GM23338 (cell line): ENCODE results near the gene GRIN2A. TPM values are rescaled to one million over a fixed set of nuclear protein-coding genes. Genes with fewer than 3 reads are reported as not detected.

ENCODE experiments used
- ATAC-seq: fragments of 200-7000 bp; cut with Tn5 transposase; 3 replicates; pipeline ENCODE4 v1.9.1; 2020
- DNase-seq: peaks from one replicate; pipeline ENCODE4 v3.0.0-alpha.2; 2015; ENCODE audit warnings: low spot score
- H2AFZ ChIP-seq: fragments of 200-600 bp; sonication (generic); 2 replicates; pipeline ENCODE4 v1.8.0; 2016; ENCODE audit warnings: antibody characterized with exemption, mild to moderate bottlenecking, moderate library complexity
- H3F3A ChIP-seq: fragments of 200-600 bp; sonication (generic); replicated peaks from 2 replicates; pipeline ENCODE4 v1.8.0; 2017; ENCODE audit warnings: antibody characterized with exemption, mixed run types, low read depth
- H3K27ac ChIP-seq: fragments of 200-600 bp; sonication (generic); 2 replicates; pipeline ENCODE4 v1.6.1; 2016; ENCODE audit warnings: low read depth
- H3K27me3 ChIP-seq: fragments of 200-600 bp; sonication (generic); 2 replicates; pipeline ENCODE4 v1.8.0; 2016; ENCODE audit warnings: mild to moderate bottlenecking, mixed run types, moderate library complexity; ENCODE audit not compliant: insufficient read depth
- H3K36me3 ChIP-seq: fragments of 200-600 bp; sonication (generic); 2 replicates; pipeline ENCODE4 v1.8.0; 2016; ENCODE audit warnings: mild to moderate bottlenecking; ENCODE audit not compliant: insufficient read depth
- H3K4me1 ChIP-seq: fragments of 200-600 bp; sonication (generic); 2 replicates; pipeline ENCODE4 v1.8.0; 2016; ENCODE audit warnings: mild to moderate bottlenecking, moderate library complexity; ENCODE audit not compliant: insufficient read depth
- H3K4me2 ChIP-seq: fragments of 200-600 bp; sonication (generic); 2 replicates; pipeline ENCODE4 v1.7.1; 2017; ENCODE audit warnings: mixed run types
- H3K4me3 ChIP-seq: fragments of 200-600 bp; sonication (generic); 2 replicates; pipeline ENCODE4 v1.6.1; 2016; ENCODE audit warnings: mixed run types
- H3K79me2 ChIP-seq: fragments of 200-600 bp; sonication (generic); replicated peaks from 2 replicates; pipeline ENCODE4 v1.8.0; 2017; ENCODE audit warnings: mild to moderate bottlenecking; ENCODE audit not compliant: insufficient read depth
- H3K9me2 ChIP-seq: fragments of 200-600 bp; sonication (generic); 2 replicates; pipeline ENCODE4 v1.8.0; 2017; ENCODE audit not compliant: insufficient read depth
- H4K20me1 ChIP-seq: fragments of 200-600 bp; sonication (generic); replicated peaks from 2 replicates; pipeline ENCODE4 v1.8.0; 2017; ENCODE audit warnings: mild to moderate bottlenecking; ENCODE audit not compliant: insufficient read depth
- H3K27ac Mint-ChIP-seq: 2 replicates; pipeline ENCODE4 v1.8.0; 2020; ENCODE audit warnings: inconsistent platforms, mild to moderate bottlenecking, moderate library complexity, mixed read lengths
- H3K27me3 Mint-ChIP-seq: 3 replicates; pipeline ENCODE4 v1.8.0; 2022; ENCODE audit warnings: low read depth, mild to moderate bottlenecking, moderate library complexity, mixed read lengths, inconsistent platforms; ENCODE audit not compliant: insufficient read depth, poor library complexity
- H3K36me3 Mint-ChIP-seq: 3 replicates; pipeline ENCODE4 v1.8.0; 2021; ENCODE audit warnings: low read depth, mild to moderate bottlenecking, inconsistent platforms, moderate library complexity, mixed read lengths
- H3K4me1 Mint-ChIP-seq: 3 replicates; pipeline ENCODE4 v1.8.0; 2020; ENCODE audit warnings: mild to moderate bottlenecking, inconsistent platforms, mixed read lengths
- H3K4me3 Mint-ChIP-seq: 3 replicates; pipeline ENCODE4 v1.8.0; 2021; ENCODE audit warnings: moderate library complexity, mild to moderate bottlenecking, inconsistent platforms, mixed read lengths
- H3K9me3 Mint-ChIP-seq: 3 replicates; pipeline ENCODE4 v1.8.0; 2020; ENCODE audit warnings: moderate library complexity, mild to moderate bottlenecking, inconsistent platforms, mixed read lengths
- CREB1 ChIP-seq: fragments of 250-450 bp; sonication (Bioruptor Pico); IDR thresholded peaks from 2 replicates; pipeline ENCODE4 v1.5.0; 2020; ENCODE audit warnings: low read depth, mild to moderate bottlenecking, moderate library complexity
- ETS1 ChIP-seq: IDR thresholded peaks from 2 replicates; pipeline ENCODE4 v1.6.1; 2016; ENCODE audit warnings: antibody characterized with exemption
- EZH2phosphoT487 ChIP-seq: fragments of 200-600 bp; sonication (generic); IDR thresholded peaks from one replicate; pipeline ENCODE4 v1.8.1; 2018; ENCODE audit warnings: antibody characterized with exemption; ENCODE audit not compliant: unreplicated experiment
- JUNB ChIP-seq: IDR thresholded peaks from one replicate; pipeline ENCODE4 v1.6.1; 2016; ENCODE audit warnings: antibody characterized with exemption; ENCODE audit not compliant: unreplicated experiment
- NANOG ChIP-seq: IDR thresholded peaks from 2 replicates; pipeline ENCODE4 v1.6.1; 2016; ENCODE audit warnings: antibody characterized with exemption, borderline replicate concordance
- ZNF114 ChIP-seq: fragments of 250-450 bp; sonication (Bioruptor Pico); IDR thresholded peaks from 2 replicates; pipeline ENCODE4 v1.5.0; 2020; ENCODE audit warnings: mild to moderate bottlenecking, moderate library complexity
- ZNF331 ChIP-seq: fragments of 250-450 bp; sonication (Bioruptor Pico); IDR thresholded peaks from 2 replicates; pipeline ENCODE4 v1.5.0; 2020; ENCODE audit warnings: low read depth, mild to moderate bottlenecking, moderate library complexity
- polyA plus RNA-seq: library from polyadenylated mRNA; unstranded; fragments of >200 nt; fragmentation: Nextera tagmentation; extraction: Ambion mirVana; gene quantifications from 2 replicates; pipeline ENCODE4 v1.2.1, GENCODE V29; 2016
- total RNA-seq: library from RNA; depleted of rRNA; stranded (reverse); fragments of >200 nt; shearing (Covaris generic); gene quantifications from 2 replicates; pipeline ENCODE4 v1.2.3, GENCODE V29; 2014
- TF ChIP-seq, protein P1 (sequence below), 2 experiments: fragments of 200-600 bp in 1 of 2; sonication (generic) in 1 of 2; conservative IDR thresholded peaks; 2 replicates each; pipeline versions ENCODE4 v1.5.1 to v1.6.1; 2016 to 2017; ENCODE audit warnings: antibody characterized with exemption in 2 of 2, low read depth in 2 of 2, mild to moderate bottlenecking in 2 of 2, moderate library complexity in 1 of 2

The GRIN2A gene
- total and polyA plus RNA-seq, 2 experiments from 2014 or later: 0.89 to 5.1 TPM

- H4K20me1 ChIP-seq: no peaks in the 10 kb centered on the region
- no peak overlapping the region for H3K4me3 ChIP-seq
- peaks cover 11% of the 10 kb centered on the region for H3K27me3 ChIP-seq
- Mint-ChIP-seq H3K27me3 (no peaks in the 10 kb centered on the region), H3K36me3 (no peaks in the 10 kb centered on the region), H3K4me1 (peaks cover 5% of the 10 kb centered on the region; the same call in 2 of the 3 replicates), H3K9me3 (no peaks in the 10 kb centered on the region; the same call in 2 of the 3 replicates), H3K27ac (no peak overlapping the region), H3K4me3 (no peak overlapping the region)
- no peak overlapping the region for H2AFZ ChIP-seq
- TF ChIP-seq, protein P1, sequence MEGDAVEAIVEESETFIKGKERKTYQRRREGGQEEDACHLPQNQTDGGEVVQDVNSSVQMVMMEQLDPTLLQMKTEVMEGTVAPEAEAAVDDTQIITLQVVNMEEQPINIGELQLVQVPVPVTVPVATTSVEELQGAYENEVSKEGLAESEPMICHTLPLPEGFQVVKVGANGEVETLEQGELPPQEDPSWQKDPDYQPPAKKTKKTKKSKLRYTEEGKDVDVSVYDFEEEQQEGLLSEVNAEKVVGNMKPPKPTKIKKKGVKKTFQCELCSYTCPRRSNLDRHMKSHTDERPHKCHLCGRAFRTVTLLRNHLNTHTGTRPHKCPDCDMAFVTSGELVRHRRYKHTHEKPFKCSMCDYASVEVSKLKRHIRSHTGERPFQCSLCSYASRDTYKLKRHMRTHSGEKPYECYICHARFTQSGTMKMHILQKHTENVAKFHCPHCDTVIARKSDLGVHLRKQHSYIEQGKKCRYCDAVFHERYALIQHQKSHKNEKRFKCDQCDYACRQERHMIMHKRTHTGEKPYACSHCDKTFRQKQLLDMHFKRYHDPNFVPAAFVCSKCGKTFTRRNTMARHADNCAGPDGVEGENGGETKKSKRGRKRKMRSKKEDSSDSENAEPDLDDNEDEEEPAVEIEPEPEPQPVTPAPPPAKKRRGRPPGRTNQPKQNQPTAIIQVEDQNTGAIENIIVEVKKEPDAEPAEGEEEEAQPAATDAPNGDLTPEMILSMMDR (conservative IDR thresholded peaks at IDR 0.05; ENCODE audit: low read depth in 2 of 2): no peak
- no peak for TF ChIP-seq EZH2phosphoT487
- no peak for TF ChIP-seq CREB1 (CRISPR knock-in tag)
- H3K4me2 ChIP-seq: 0 out of 2 replicates have a peak overlapping the region, but pooled peaks have one; percentile 10
- ATAC-seq: no peak
- H3F3A ChIP-seq: no peaks in the 10 kb centered on the region
- peaks cover 4% of the 10 kb centered on the region; the same call in 1 of the 2 replicates for H3K4me1 ChIP-seq
- H3K36me3 ChIP-seq: no peaks in the 10 kb centered on the region
- no peaks in the 10 kb centered on the region for H3K79me2 ChIP-seq
- H3K27ac ChIP-seq: no peak overlapping the region
- peaks cover 5% of the 10 kb centered on the region; the same call in 1 of the 2 replicates for H3K9me2 ChIP-seq
- DNase-seq: no peak
Observed at GRCh38 chr16:9965079-9965478, 217.1 kb downstream of the GRIN2A start.

DNA sequence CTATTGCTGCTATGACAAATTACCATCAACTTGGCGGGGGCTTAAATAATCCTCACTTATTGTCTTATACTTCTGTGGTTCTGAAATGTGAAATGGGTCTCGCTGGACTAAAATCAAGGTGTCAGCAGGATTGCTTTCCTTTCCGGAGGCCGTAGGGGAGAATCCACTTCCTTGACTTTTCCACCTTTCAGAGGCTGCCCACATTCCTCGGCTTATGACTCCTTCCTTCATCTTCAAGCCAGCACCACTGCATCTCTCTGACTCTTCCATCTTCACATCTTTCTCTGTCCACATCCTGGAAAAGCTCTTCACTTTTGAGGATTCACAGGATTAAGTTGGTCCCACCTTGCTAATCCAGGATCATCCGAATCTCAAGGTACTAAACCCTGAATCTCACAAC, 217.8 kb downstream of the GRIN2A start:
- H3K9me2 ChIP-seq: peaks cover 4% of the 10 kb centered on the region; the same call in 1 of the 2 replicates
- H3K79me2 ChIP-seq: no peaks in the 10 kb centered on the region
- 0 out of 2 replicates have a peak, but pooled peaks cover 3% of the 10 kb centered on the region for H3K4me1 ChIP-seq
- H3K36me3 ChIP-seq: no peaks in the 10 kb centered on the region
- no peak overlapping the region for H3K4me2 ChIP-seq
- DNase-seq: no peak
- H3K9me3 Mint-ChIP-seq: no peaks in the 10 kb centered on the region; the same call in 2 of the 3 replicates
- no peaks in the 10 kb centered on the region for H3F3A ChIP-seq
- TF ChIP-seq NANOG (no peak), JUNB (no peak), ZNF331 (CRISPR knock-in tag) (no peak), ETS1 (no peak), ZNF114 (CRISPR knock-in tag) (no peak)
- TF ChIP-seq, protein P1 (conservative IDR thresholded peaks at IDR 0.05; ENCODE audit: low read depth in 2 of 2): no peak
- no peak overlapping the region for H2AFZ ChIP-seq
- H4K20me1 ChIP-seq: no peaks in the 10 kb centered on the region
- ATAC-seq: no peak
- H3K4me3 ChIP-seq: no peak overlapping the region
- no peaks in the 10 kb centered on the region for H3K36me3 Mint-ChIP-seq
- H3K4me3 Mint-ChIP-seq: no peak overlapping the region
- H3K27me3 Mint-ChIP-seq: no peaks in the 10 kb centered on the region
- H3K4me1 Mint-ChIP-seq: peaks cover 5% of the 10 kb centered on the region; the same call in 2 of the 3 replicates
- H3K27me3 ChIP-seq: peaks cover 4% of the 10 kb centered on the region; the same call in 1 of the 2 replicates
- no peak overlapping the region for H3K27ac ChIP-seq
- H3K27ac Mint-ChIP-seq: no peak overlapping the region
